H9 (cell line): ENCODE measurements around the gene SLC1A5. TPM values are rescaled to one million over a fixed set of nuclear protein-coding genes. Genes with fewer than 3 reads are reported as not detected.

Source experiments
- DNase-seq: peaks from one replicate; pipeline ENCODE4 v3.0.0-alpha.2; 2017
- H2AFZ ChIP-seq: one replicate; pipeline ENCODE4 v1.6.1; 2013; ENCODE audit warnings: mild to moderate bottlenecking, low read length, control low read depth, moderate library complexity
- H2AK5ac ChIP-seq: 2 replicates; pipeline ENCODE4 v1.6.1; 2013; ENCODE audit warnings: low read length, control low read depth, mixed read lengths; ENCODE audit not compliant: insufficient read length
- H2BK120ac ChIP-seq: one replicate; pipeline ENCODE4 v1.6.1; 2013; ENCODE audit warnings: low read depth, mild to moderate bottlenecking, low read length, control low read depth, inconsistent platforms; ENCODE audit not compliant: poor library complexity, severe bottlenecking
- H2BK12ac ChIP-seq: 2 replicates; pipeline ENCODE4 v1.6.1; 2013; ENCODE audit warnings: low read length, control low read depth, mixed read lengths, low read depth; ENCODE audit not compliant: insufficient read length
- H2BK15ac ChIP-seq: 2 replicates; pipeline ENCODE4 v1.6.1; 2013; ENCODE audit warnings: low read depth, low read length, control low read depth
- H2BK20ac ChIP-seq: one replicate; pipeline ENCODE4 v1.6.1; 2013; ENCODE audit warnings: low read depth, mild to moderate bottlenecking, low read length, control low read depth, inconsistent platforms; ENCODE audit not compliant: poor library complexity, severe bottlenecking
- H2BK5ac ChIP-seq: 2 replicates; pipeline ENCODE4 v1.6.1; 2013; ENCODE audit warnings: low read length, control low read depth, mixed read lengths; ENCODE audit not compliant: insufficient read length
- H3K14ac ChIP-seq: 2 replicates; pipeline ENCODE4 v1.6.1; 2013; ENCODE audit warnings: low read length, control low read depth; ENCODE audit not compliant: insufficient read depth
- H3K18ac ChIP-seq: 2 replicates; pipeline ENCODE4 v1.6.1; 2013; ENCODE audit warnings: low read depth, mild to moderate bottlenecking, mixed read lengths, low read length, control low read depth; ENCODE audit not compliant: insufficient read length
- H3K23ac ChIP-seq: 2 replicates; pipeline ENCODE4 v1.6.1; 2013; ENCODE audit warnings: low read length, control low read depth, mixed read lengths, low read depth; ENCODE audit not compliant: insufficient read length
- H3K23me2 ChIP-seq: 2 replicates; pipeline ENCODE4 v1.6.1; 2013; ENCODE audit warnings: low read depth, mild to moderate bottlenecking, mixed read lengths, low read length, control low read depth; ENCODE audit not compliant: insufficient read length, poor library complexity, severe bottlenecking
- H3K27ac ChIP-seq: 2 replicates; pipeline ENCODE4 v1.5.1; 2013; ENCODE audit warnings: low read length, control low read depth, mixed read lengths, low read depth; ENCODE audit not compliant: insufficient read length
- H3K27me3 ChIP-seq: 2 replicates; pipeline ENCODE4 v1.6.1; 2013; ENCODE audit warnings: low read length, control low read depth, inconsistent platforms; ENCODE audit not compliant: insufficient read depth
- H3K4ac ChIP-seq: 2 replicates; pipeline ENCODE4 v1.6.1; 2013; ENCODE audit warnings: low read depth, mild to moderate bottlenecking, control low read depth, inconsistent platforms, low read length, moderate library complexity
- H3K4me1 ChIP-seq: 2 replicates; pipeline ENCODE4 v1.6.1; 2013; ENCODE audit warnings: low read length, control low read depth, inconsistent platforms; ENCODE audit not compliant: insufficient read depth
- H3K4me2 ChIP-seq: 2 replicates; pipeline ENCODE4 v1.6.1; 2013; ENCODE audit warnings: low read length, control low read depth, mixed read lengths; ENCODE audit not compliant: insufficient read length, insufficient read depth
- H3K56ac ChIP-seq: 2 replicates; pipeline ENCODE4 v1.6.1; 2013; ENCODE audit warnings: low read depth, mild to moderate bottlenecking, mixed read lengths, low read length, control low read depth; ENCODE audit not compliant: insufficient read length
- H3K79me1 ChIP-seq: 2 replicates; pipeline ENCODE4 v1.6.1; 2013; ENCODE audit warnings: low read depth, mild to moderate bottlenecking, moderate library complexity, low read length, control low read depth, inconsistent platforms; ENCODE audit not compliant: insufficient read depth, poor library complexity, severe bottlenecking
- H3K79me2 ChIP-seq: 2 replicates; pipeline ENCODE4 v1.6.1; 2013; ENCODE audit warnings: low read length, control low read depth, inconsistent platforms; ENCODE audit not compliant: insufficient read depth
- H3K9ac ChIP-seq: 2 replicates; pipeline ENCODE4 v1.6.1; 2013; ENCODE audit warnings: low read length, control low read depth, mixed read lengths; ENCODE audit not compliant: insufficient read length; ENCODE audit errors: extremely low read depth
- H3K9me3 ChIP-seq: one replicate; pipeline ENCODE4 v1.6.1; 2013; ENCODE audit warnings: low read depth, low read length, inconsistent platforms; ENCODE audit not compliant: control insufficient read depth
- H3T11ph ChIP-seq: one replicate; pipeline ENCODE4 v1.6.1; 2013; ENCODE audit warnings: mild to moderate bottlenecking, low read length, control low read depth, inconsistent platforms
- H4K20me1 ChIP-seq: one replicate; pipeline ENCODE4 v1.6.1; 2013; ENCODE audit not compliant: control insufficient read depth, insufficient read length, insufficient read depth
- H4K5ac ChIP-seq: 2 replicates; pipeline ENCODE4 v1.6.1; 2013; ENCODE audit warnings: low read depth, mild to moderate bottlenecking, mixed read lengths, low read length, control low read depth; ENCODE audit not compliant: insufficient read length
- H4K8ac ChIP-seq: replicated peaks from 2 replicates; pipeline ENCODE4 v1.6.1; 2013; ENCODE audit warnings: low read length, control low read depth, mixed read lengths, low read depth; ENCODE audit not compliant: insufficient read length
- H4K91ac ChIP-seq: 2 replicates; pipeline ENCODE4 v1.6.1; 2013; ENCODE audit warnings: low read depth, mild to moderate bottlenecking, moderate library complexity, mixed read lengths, low read length, control low read depth; ENCODE audit not compliant: insufficient read length
- H3K27ac Mint-ChIP-seq, 3 experiments: 2 replicates in 2 of 3; 3 replicates in 1 of 3; pipeline ENCODE4 v1.8.0; 2020 to 2021; ENCODE audit warnings: mixed read lengths in 3 of 3, mild to moderate bottlenecking in 1 of 3, moderate library complexity in 1 of 3
- H3K27me3 Mint-ChIP-seq: 2 replicates; pipeline ENCODE4 v1.8.0; 2021; ENCODE audit warnings: low read depth, mild to moderate bottlenecking, moderate library complexity, mixed read lengths
- H3K36me3 Mint-ChIP-seq, 3 experiments: 2 replicates in 2 of 3; 3 replicates in 1 of 3; pipeline ENCODE4 v1.8.0; 2020 to 2021; ENCODE audit warnings: low read depth in 3 of 3, mixed read lengths in 3 of 3; ENCODE audit not compliant: insufficient read depth in 1 of 3
- H3K4me1 Mint-ChIP-seq, 2 experiments: 2 replicates each; pipeline ENCODE4 v1.8.0; 2020; ENCODE audit warnings: mixed read lengths in 2 of 2
- H3K4me3 Mint-ChIP-seq, 2 experiments: 2 replicates in 1 of 2; 3 replicates in 1 of 2; pipeline ENCODE4 v1.8.0; 2020 to 2021; ENCODE audit warnings: mild to moderate bottlenecking in 2 of 2, mixed read lengths in 2 of 2, moderate library complexity in 1 of 2
- H3K9me3 Mint-ChIP-seq, 2 experiments: 2 replicates in 1 of 2; 3 replicates in 1 of 2; pipeline ENCODE4 v1.8.0; 2020; ENCODE audit warnings: mild to moderate bottlenecking in 2 of 2, mixed read lengths in 2 of 2, moderate library complexity in 1 of 2
- CTCF ChIP-seq: fragments of 200-600 bp; sonication (generic); conservative IDR thresholded peaks from 3 replicates; pipeline ENCODE4 v1.8.0; 2021; ENCODE audit warnings: antibody characterized with exemption, mild to moderate bottlenecking
- WGBS: extraction: QIAGEN DNeasy Blood & Tissue Kit; methylation state at CpG from one replicate; pipeline ENCODE4 v1.1.7; 2013; ENCODE audit warnings: missing lambda C conversion rate, low lambda C conversion rate, mixed read lengths; ENCODE audit not compliant: insufficient read length; ENCODE audit errors: extremely low coverage; 5-methylcytosine and 5-hydroxymethylcytosine counted together
- total RNA-seq: library from RNA; stranded (reverse); gene quantifications from 2 replicates; pipeline ENCODE4 v1.2.1, GENCODE V29; 2021

SLC1A5 gene
- total RNA-seq, 1 experiment from 2014 or later, result 258 TPM

- Histone ChIP-seq H2BK20ac (no peak overlapping the region), H3K4me1 (peaks cover 5% of the 10 kb centered on the region; the same call in 1 of the 2 replicates), H4K8ac (no peak overlapping the region), H3K18ac (no peak overlapping the region), H2BK12ac (no peak overlapping the region), H4K20me1 (peaks cover 4% of the 10 kb centered on the region), H3K9me3 (no peaks in the 10 kb centered on the region), H3K4me2 (peak overlapping the region; percentile 96), H3K79me2 (peaks cover 40% of the 10 kb centered on the region; the same call in 1 of the 2 replicates), H2AK5ac (no peak overlapping the region), H3K23ac (no peak overlapping the region), H3K27ac (no peak overlapping the region), H3K56ac (no peak overlapping the region), H3K23me2 (peaks cover 23% of the 10 kb centered on the region), H2BK5ac (no peak overlapping the region), H2BK120ac (no peak overlapping the region), H3K14ac (peak overlapping the region; percentile 78), H3K27me3 (no peaks in the 10 kb centered on the region; the same call in 1 of the 2 replicates), H3K4ac (no peak overlapping the region), H3K9ac (peak overlapping the region; percentile 82), H2AFZ (no peak overlapping the region), H2BK15ac (no peak overlapping the region), H3T11ph (no peak overlapping the region), H4K91ac (no peak overlapping the region), H3K79me1 (peaks cover 9% of the 10 kb centered on the region), H4K5ac (no peak overlapping the region)
- no peak for TF ChIP-seq CTCF
- Mint-ChIP-seq H3K27ac (peak overlapping the region; percentile 98 to 99 (median 99)), H3K36me3 (peaks cover 31 to 43% (median 37%) of the 10 kb centered on the region in 3 experiments), H3K9me3 (no peaks in the 10 kb centered on the region; a peak in 1 of 5 replicates), H3K27me3 (peaks cover 17% of the 10 kb centered on the region), H3K4me1 (peaks cover 26 to 43% of the 10 kb centered on the region in 2 experiments), H3K4me3 (peak overlapping the region; percentile 97 to 100)
- WGBS, result no CpG with 5 or more reads among the region's 80 CpGs
- DNase-seq, result peak; percentile 56
Measured at GRCh38 chr19:46787331-46788261, 798 bp downstream of the SLC1A5 start.
